ENCODE measurements around the gene C1orf94.
"Not testable (repeated sequence)": the region's sequence is repeated elsewhere in the genome, so short reads cannot be mapped to it uniquely, and the experiment has no call there.

C1orf94 gene

GRCh38 chr1:34164771-34165391, 11.8 kb upstream of the C1orf94 start, which contains the start of gene CSMD2:
TSS of gene CSMD2 (minus strand) at chr1:34165230. CDS start at chr1:34165097, 133 bp downstream.
- no peak for DNase-seq

DNA sequence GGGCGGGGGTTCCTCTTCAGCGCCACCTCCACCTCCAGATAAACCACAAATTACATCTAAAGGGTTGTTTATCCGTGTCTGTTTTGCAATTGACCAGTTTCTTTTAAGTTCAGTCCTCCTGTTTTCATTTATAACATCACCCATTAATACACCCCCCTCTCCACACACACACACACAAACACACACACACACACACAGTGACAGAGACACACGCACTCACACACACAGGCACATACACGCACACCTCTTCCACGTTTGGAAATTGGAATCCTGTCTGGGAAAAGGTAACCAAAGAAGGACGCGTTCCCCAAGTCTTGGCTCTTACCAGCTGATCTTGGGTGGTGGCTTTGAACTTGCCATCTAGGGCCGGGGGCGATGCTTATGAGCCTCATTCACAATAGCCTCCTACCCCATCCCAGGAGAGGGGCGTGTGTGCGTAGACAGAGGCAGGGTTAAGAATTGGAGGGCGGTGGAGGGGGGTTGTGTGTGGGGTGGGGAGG, 11.2 kb upstream of the C1orf94 start:
- DNase-seq = no peak

- no peak for DNase-seq
Measured at GRCh38 chr1:34166191-34166624, 10.5 kb upstream of the C1orf94 start.

GRCh38 chr1:34166625-34167361, 9.9 kb upstream of the C1orf94 start:
- no peak for DNase-seq

DNA sequence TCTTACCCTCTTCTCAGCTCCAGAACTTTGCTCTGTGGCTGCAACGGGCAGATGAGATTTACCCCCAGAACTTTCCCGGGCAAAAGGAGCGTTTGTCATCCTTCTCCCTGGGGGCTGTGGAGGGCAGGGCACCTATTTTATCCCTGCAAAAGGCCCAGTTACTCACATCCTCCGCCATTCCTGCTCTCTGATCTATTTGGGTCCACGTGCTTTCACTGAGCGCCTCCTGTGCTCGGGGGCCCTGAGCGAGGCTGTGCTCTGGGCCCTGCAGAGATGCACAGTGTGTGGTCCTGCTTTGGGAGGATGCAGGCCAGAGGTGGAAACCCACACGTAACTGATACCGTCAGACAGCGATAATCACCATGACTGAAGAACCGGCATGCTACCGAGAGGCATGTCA, 9.3 kb upstream of the C1orf94 start:
- DNase-seq = no peak

DNA sequence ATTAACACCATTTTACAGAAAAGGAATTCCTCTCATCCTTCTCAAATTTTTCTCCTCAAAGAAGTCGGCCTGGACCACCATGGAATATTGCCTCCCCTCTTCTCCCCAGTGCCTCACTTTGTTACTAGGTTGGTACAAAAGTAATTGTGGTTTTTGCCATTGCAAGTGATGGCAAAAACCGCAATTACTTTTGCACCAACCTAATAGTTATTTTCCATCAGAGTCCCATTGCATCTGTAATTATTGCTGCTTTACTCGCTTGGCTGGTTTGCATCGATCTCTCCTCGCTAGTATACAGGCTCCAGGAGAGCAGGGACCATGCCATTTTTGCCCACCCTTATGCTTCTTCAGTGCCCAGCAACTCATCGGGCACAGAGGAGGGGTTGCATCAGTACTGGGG, 963 bp upstream of the C1orf94 start:
- no peak for DNase-seq

- no peak for DNase-seq
Measured at GRCh38 chr1:34178072-34178471, 1.4 kb downstream of the C1orf94 start.

- not testable (repeated sequence) for DNase-seq
Measured at GRCh38 chr1:34183381-34183780, 6.7 kb downstream of the C1orf94 start.

DNA sequence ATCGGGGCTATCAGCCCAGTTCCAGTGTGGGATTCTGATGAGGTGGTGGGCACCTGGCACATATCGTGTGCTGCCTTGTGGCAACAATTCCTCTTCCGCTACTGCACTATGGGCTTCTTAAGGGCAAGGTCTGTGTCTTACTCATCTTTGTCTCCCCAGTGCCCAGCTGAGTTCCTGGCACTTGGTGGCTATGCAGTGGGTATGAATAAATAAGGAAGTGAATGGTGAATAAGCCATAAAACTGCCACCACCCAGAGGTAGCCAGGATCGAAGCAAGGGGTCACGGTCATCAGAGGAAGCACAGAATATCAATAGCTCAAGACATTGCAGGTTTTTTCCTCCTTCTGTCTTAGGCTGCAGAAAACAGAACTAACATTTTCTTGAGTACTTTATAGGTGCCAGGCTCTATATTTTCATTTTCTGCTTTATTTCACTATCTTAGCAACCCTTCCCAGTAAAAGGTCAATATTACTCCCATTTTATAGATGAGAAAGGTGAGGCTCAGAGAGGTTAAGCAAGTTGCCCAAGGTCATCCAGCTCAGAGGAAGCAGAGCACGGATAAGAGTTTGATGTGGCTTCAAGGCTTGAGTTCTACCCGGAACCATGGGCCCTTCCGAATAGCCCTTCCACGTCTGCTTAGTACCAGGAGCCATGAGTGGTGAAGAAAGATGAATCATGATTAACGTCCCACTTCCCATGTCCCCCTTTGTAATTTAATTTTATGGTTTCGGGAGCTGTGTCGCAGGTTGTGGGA, 10.2 kb downstream of the C1orf94 start:
- DNase-seq = no peak

- DNase-seq = no peak
Measured at GRCh38 chr1:34188418-34188817, 11.7 kb downstream of the C1orf94 start.

GRCh38 chr1:34188985-34189384, 12.3 kb downstream of the C1orf94 start:
- DNase-seq = no peak

DNA sequence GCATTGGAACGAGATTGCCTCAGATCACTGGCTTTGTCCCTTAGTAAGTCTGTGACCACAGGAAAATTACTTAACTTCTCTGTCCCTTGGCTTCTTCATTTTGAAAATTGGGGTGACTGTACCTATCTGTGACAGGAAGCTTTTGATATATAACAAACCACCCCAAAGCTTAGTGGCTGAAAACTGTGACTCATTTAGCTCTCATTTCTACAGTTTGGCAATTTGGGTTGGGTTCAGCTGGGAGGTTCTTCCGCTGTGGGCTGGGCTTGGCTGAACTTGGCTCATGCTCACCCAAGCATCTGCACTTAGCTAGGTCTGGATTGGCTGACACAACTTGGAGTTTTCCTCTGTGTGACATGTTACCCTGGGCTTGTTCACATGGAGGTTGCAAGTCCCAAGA, 14.0 kb downstream of the C1orf94 start:
- no peak for DNase-seq

DNA sequence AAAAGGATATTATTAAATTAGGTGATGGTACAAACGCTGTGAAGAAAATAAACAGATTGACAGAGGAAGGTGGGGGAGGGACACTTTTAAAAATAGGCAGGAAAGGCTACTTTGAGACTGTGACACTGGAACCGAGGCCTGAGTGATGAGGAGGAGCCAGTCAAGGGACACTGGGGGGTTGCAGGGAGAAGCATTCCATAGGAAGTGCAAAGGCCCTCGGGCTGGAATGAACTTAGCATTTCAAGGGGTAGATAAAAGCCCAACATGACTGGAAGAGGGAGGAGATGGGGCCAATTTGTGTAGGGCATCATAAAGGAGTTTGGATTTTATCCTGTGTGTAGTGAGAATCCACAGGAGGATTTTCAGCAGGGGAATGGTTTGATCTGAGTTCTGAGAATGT, 15.9 kb downstream of the C1orf94 start:
- DNase-seq = no peak

DNA sequence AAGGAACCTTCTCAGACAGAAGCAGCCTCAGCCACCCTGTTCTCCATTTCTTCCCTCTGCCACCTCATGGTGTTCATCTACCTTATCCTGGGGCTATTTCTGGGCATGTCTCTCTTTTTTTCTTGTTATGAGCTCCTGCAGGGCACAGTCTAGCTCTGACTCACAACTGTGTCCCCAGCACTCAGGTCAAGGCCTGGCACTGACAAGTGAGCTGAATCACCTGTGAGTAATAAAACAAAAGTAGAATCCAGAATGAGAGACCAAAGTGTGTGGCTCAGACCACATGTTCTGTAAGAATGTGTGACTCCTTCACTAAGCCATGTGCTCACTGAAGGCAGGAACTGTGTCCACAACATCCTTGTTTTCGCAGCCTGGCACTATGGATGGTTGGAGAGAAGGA, 23.2 kb downstream of the C1orf94 start:
- no peak for DNase-seq

DNA sequence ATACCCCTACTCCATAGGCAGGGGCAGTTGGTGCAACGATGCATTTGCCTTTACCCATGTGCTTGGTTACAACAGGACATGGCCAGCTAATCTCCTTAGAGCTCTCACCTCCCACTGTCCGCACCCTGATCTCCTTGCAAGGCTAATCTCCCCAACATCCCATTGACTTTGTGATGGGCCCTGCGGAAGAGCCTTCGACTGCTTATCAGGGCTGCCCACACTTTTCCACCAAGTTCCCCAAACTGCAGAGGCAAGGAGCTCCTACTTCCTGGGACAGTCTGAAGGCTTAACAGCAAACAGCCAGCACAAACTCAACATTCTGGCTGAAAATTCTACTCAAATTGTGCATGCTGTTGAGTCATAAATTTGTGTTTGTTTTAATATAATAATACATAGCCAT, 36.0 kb downstream of the C1orf94 start:
- DNase-seq = no peak

DNA sequence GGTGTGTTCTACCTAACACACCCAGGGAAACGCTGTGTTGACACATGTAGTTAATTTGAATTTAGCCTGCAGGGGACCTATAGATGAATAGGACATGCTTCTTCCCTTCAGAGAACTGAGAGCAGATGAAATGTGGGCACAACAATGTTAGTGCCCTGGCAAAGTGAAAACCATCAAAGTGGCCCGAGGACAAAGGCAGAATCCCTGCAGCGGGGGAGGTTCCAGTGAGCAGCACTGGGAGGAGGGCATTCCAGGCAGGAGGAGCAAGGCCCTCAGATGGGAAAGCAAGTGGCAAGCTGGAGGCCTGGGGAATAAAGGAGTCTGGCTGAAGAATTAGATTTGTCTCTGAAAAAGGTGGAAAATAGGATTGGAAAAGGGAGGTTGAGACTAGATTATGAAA, 37.2 kb downstream of the C1orf94 start:
- no peak for DNase-seq

DNA sequence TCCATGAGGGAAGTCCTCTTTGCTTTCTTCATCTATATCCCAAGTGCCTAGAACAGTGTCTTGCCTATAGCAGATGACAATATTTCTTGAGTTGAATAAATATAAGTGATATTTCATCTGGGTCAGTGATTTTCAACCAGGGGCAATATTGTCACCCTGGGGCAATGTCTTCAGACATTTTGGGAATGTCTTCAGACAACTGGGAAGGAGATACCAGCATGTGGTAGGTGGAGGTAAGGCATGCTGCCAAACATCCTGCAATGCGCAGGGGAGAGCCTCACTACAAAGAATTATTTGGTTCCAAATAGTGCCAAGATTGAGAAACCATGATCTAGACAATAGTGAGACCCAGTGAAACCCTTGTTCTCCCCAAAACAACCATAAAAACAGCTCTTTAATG, 54.7 kb downstream of the C1orf94 start:
- DNase-seq = no peak

- no peak for DNase-seq
Measured at GRCh38 chr1:34235594-34235993, 58.9 kb downstream of the C1orf94 start.

GRCh38 chr1:34236089-34236488, 59.4 kb downstream of the C1orf94 start:
- no peak for DNase-seq

GRCh38 chr1:34237151-34237815, 60.6 kb downstream of the C1orf94 start:
- no peak for DNase-seq

DNA sequence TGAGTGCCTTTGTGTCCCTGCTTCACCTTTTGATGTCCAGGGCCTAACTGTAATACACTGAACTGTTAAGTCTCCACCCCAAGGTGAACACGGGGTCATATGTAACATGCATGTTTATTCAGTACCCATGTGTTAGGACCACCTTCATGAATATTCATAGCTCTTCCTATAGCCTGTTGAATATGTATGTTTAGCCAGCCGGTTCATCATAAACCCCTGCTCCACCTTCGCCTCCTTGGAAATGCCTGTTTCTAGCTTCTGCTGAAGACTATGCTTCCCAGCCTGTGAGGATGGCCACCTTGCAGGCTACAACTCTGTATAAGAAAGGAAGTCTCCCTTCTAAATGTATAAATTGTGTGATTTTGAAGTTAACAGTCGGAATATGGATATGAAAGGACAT, 69.3 kb downstream of the C1orf94 start:
- no peak for DNase-seq

DNA sequence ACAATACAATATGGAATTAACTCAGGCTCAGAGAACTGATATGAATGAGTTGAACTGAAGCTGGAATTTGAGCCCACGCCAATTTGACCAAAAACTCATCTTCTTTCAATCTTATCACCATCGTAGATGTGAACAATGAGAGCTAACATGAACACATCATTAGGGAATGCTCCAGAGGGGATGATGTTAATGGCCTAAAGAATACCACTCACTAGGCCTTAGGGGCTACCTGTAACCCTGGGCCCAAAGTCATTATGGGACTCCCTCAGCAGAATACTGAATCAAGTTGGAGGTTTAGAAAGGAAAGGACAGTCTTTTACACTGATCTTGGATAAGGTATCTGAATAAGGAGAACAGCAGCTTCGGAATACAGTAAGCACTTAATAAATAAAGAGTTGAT, 73.6 kb downstream of the C1orf94 start:
- no peak for DNase-seq
